Dendritic cell treated with granulocyte-macrophage colony-stimulating factor and Interleukin-4, amounts not matched to agents 40 ng/mL and 50 ng/mL, for 4 days (primary cell): ENCODE data around the gene GRID2.
"Not testable (repeated sequence)": the region's sequence is repeated elsewhere in the genome, so short reads cannot be mapped to it uniquely, and the experiment has no call there.

ENCODE experiments used
- H3K27ac Mint-ChIP-seq: one replicate; pipeline ENCODE4 v1.8.0; 2022; ENCODE audit warnings: mild to moderate bottlenecking, mixed read lengths
- H3K27me3 Mint-ChIP-seq: one replicate; pipeline ENCODE4 v1.8.0; 2022; ENCODE audit warnings: mild to moderate bottlenecking, mixed read lengths
- H3K36me3 Mint-ChIP-seq: one replicate; pipeline ENCODE4 v1.8.0; 2022; ENCODE audit warnings: low read depth, mixed read lengths
- H3K4me1 Mint-ChIP-seq: one replicate; pipeline ENCODE4 v1.8.0; 2022; ENCODE audit warnings: low read depth, mixed read lengths
- H3K4me3 Mint-ChIP-seq: one replicate; pipeline ENCODE4 v1.8.0; 2022; ENCODE audit warnings: mild to moderate bottlenecking, moderate library complexity, mixed read lengths
- H3K9me3 Mint-ChIP-seq: one replicate; pipeline ENCODE4 v1.8.0; 2022; ENCODE audit warnings: mixed read lengths
- intact Hi-C: fragments of 100-400 bp; cut with micrococcal nuclease; formaldehyde crosslinking; loops from one replicate; pipeline ENCODE4 v1.15.0; 2022

GRID2 gene

GRCh38 chr4:93649828-93650227, 1346.1 kb downstream of the GRID2 start:
- intact Hi-C loops: no loop called here
- Mint-ChIP-seq H3K27me3 (no peaks in the 10 kb centered on the region), H3K36me3 (no peaks in the 10 kb centered on the region), H3K9me3 (no peaks in the 10 kb centered on the region), H3K4me3 (no peak overlapping the region), H3K27ac (no peak overlapping the region), H3K4me1 (no peaks in the 10 kb centered on the region)

- Mint-ChIP-seq H3K4me1 (no peaks in the 10 kb centered on the region), H3K9me3 (no peaks in the 10 kb centered on the region), H3K27me3 (no peaks in the 10 kb centered on the region), H3K4me3 (no peak overlapping the region), H3K36me3 (no peaks in the 10 kb centered on the region), H3K27ac (no peak overlapping the region)
- intact Hi-C loops: no loop called here
These were observed 1350.4 kb downstream of the GRID2 start for GRCh38 chr4:93654211-93654610.

GRCh38 chr4:93657527-93657926, 1353.8 kb downstream of the GRID2 start:
- Mint-ChIP-seq H3K4me3 (no peak overlapping the region), H3K27ac (no peak overlapping the region), H3K9me3 (peaks cover 10% of the 10 kb centered on the region), H3K36me3 (no peaks in the 10 kb centered on the region), H3K4me1 (no peaks in the 10 kb centered on the region), H3K27me3 (no peaks in the 10 kb centered on the region)
- intact Hi-C loops: no loop called here

- H3K4me1 Mint-ChIP-seq: no peaks in the 10 kb centered on the region
- H3K9me3 Mint-ChIP-seq: peaks cover 10% of the 10 kb centered on the region
- no peak overlapping the region for H3K4me3 Mint-ChIP-seq
- intact Hi-C loops: no loop called here
- H3K27me3 Mint-ChIP-seq: no peaks in the 10 kb centered on the region
- H3K27ac Mint-ChIP-seq: no peak overlapping the region
- H3K36me3 Mint-ChIP-seq: no peaks in the 10 kb centered on the region
These were observed 1354.7 kb downstream of the GRID2 start for GRCh38 chr4:93658443-93658842.

- no peaks in the 10 kb centered on the region for H3K27me3 Mint-ChIP-seq
- no peak overlapping the region for H3K27ac Mint-ChIP-seq
- H3K36me3 Mint-ChIP-seq: no peaks in the 10 kb centered on the region
- intact Hi-C loops: no loop called here
- peaks cover 10% of the 10 kb centered on the region for H3K9me3 Mint-ChIP-seq
- H3K4me3 Mint-ChIP-seq: no peak overlapping the region
- H3K4me1 Mint-ChIP-seq: no peaks in the 10 kb centered on the region
These were observed 1355.9 kb downstream of the GRID2 start for GRCh38 chr4:93659629-93660028.

GRCh38 chr4:93660036-93660435, 1356.3 kb downstream of the GRID2 start:
- no peaks in the 10 kb centered on the region for H3K36me3 Mint-ChIP-seq
- no peak overlapping the region for H3K4me3 Mint-ChIP-seq
- H3K27me3 Mint-ChIP-seq: no peaks in the 10 kb centered on the region
- H3K4me1 Mint-ChIP-seq: no peaks in the 10 kb centered on the region
- intact Hi-C loops: no loop called here
- no peak overlapping the region for H3K27ac Mint-ChIP-seq
- H3K9me3 Mint-ChIP-seq: peaks cover 10% of the 10 kb centered on the region

- Mint-ChIP-seq H3K36me3 (no peaks in the 10 kb centered on the region), H3K27me3 (no peaks in the 10 kb centered on the region), H3K4me1 (no peaks in the 10 kb centered on the region)
These were observed 1366.7 kb downstream of the GRID2 start for GRCh38 chr4:93670434-93670833.

GRCh38 chr4:93671093-93671492, 1367.3 kb downstream of the GRID2 start:
- intact Hi-C loops: no loop called here
- Mint-ChIP-seq H3K4me3 (no peak overlapping the region), H3K27ac (no peak overlapping the region), H3K9me3 (no peaks in the 10 kb centered on the region), H3K27me3 (no peaks in the 10 kb centered on the region), H3K4me1 (no peaks in the 10 kb centered on the region), H3K36me3 (no peaks in the 10 kb centered on the region)

More at GRCh38 chr4:93670434-93670833, 1366.7 kb downstream of the GRID2 start:
- Mint-ChIP-seq H3K27ac (no peak overlapping the region), H3K4me3 (no peak overlapping the region), H3K9me3 (no peaks in the 10 kb centered on the region)
- intact Hi-C loops: no loop called here

- H3K36me3 Mint-ChIP-seq, intact Hi-C loops, H3K4me3 Mint-ChIP-seq, H3K27me3 Mint-ChIP-seq, H3K27ac Mint-ChIP-seq, H3K4me1 Mint-ChIP-seq: not testable (repeated sequence)
- peaks cover 25% of the 10 kb centered on the region for H3K9me3 Mint-ChIP-seq
These were observed 1373.2 kb downstream of the GRID2 start for GRCh38 chr4:93676937-93677336.

- Mint-ChIP-seq H3K4me3 (no peak overlapping the region), H3K27ac (no peak overlapping the region), H3K9me3 (peaks cover 3% of the 10 kb centered on the region), H3K36me3 (no peaks in the 10 kb centered on the region), H3K27me3 (no peaks in the 10 kb centered on the region), H3K4me1 (no peaks in the 10 kb centered on the region)
- intact Hi-C loops: no loop called here
These were observed 1380.8 kb downstream of the GRID2 start for GRCh38 chr4:93684571-93684970.

GRCh38 chr4:93687304-93687703, 1383.5 kb downstream of the GRID2 start:
- no peaks in the 10 kb centered on the region for H3K9me3 Mint-ChIP-seq
- no peaks in the 10 kb centered on the region for H3K27me3 Mint-ChIP-seq
- intact Hi-C loops: no loop called here
- H3K4me3 Mint-ChIP-seq: no peak overlapping the region
- no peaks in the 10 kb centered on the region for H3K36me3 Mint-ChIP-seq
- H3K27ac Mint-ChIP-seq: no peak overlapping the region
- no peaks in the 10 kb centered on the region for H3K4me1 Mint-ChIP-seq

GRCh38 chr4:93688978-93689377, 1385.2 kb downstream of the GRID2 start:
- no peaks in the 10 kb centered on the region for H3K4me1 Mint-ChIP-seq
- H3K4me3 Mint-ChIP-seq: no peak overlapping the region
- intact Hi-C loops: no loop called here
- H3K27me3 Mint-ChIP-seq: no peaks in the 10 kb centered on the region
- no peak overlapping the region for H3K27ac Mint-ChIP-seq
- H3K36me3 Mint-ChIP-seq: no peaks in the 10 kb centered on the region
- H3K9me3 Mint-ChIP-seq: no peaks in the 10 kb centered on the region

- intact Hi-C loops: no loop called here
- H3K4me1 Mint-ChIP-seq: no peaks in the 10 kb centered on the region
- H3K9me3 Mint-ChIP-seq: no peaks in the 10 kb centered on the region
- H3K27me3 Mint-ChIP-seq: no peaks in the 10 kb centered on the region
- H3K27ac Mint-ChIP-seq: no peak overlapping the region
- H3K4me3 Mint-ChIP-seq: no peak overlapping the region
- H3K36me3 Mint-ChIP-seq: no peaks in the 10 kb centered on the region
These were observed 1389.4 kb downstream of the GRID2 start for GRCh38 chr4:93693141-93693540.

GRCh38 chr4:93698686-93699085, 1394.9 kb downstream of the GRID2 start:
- H3K36me3 Mint-ChIP-seq: no peaks in the 10 kb centered on the region

GRCh38 chr4:93700571-93700970, 1396.8 kb downstream of the GRID2 start:
- Mint-ChIP-seq H3K36me3 (no peaks in the 10 kb centered on the region), H3K27ac (no peak overlapping the region), H3K9me3 (no peaks in the 10 kb centered on the region), H3K4me1 (no peaks in the 10 kb centered on the region), H3K4me3 (no peak overlapping the region), H3K27me3 (no peaks in the 10 kb centered on the region)
- intact Hi-C loops: no loop called here

More at GRCh38 chr4:93698686-93699085, 1394.9 kb downstream of the GRID2 start:
- intact Hi-C loops: no loop called here
- Mint-ChIP-seq H3K27me3 (no peaks in the 10 kb centered on the region), H3K4me3 (no peak overlapping the region), H3K27ac (no peak overlapping the region), H3K4me1 (no peaks in the 10 kb centered on the region), H3K9me3 (no peaks in the 10 kb centered on the region)
